HEK293 (cell line): ENCODE measurements around the gene CUL7.

Experiments
- ATF2 ChIP-seq: fragments of 450-650 bp; formaldehyde crosslinking; IDR thresholded peaks from 2 replicates; pipeline ENCODE4 v1.5.1; 2016; ENCODE audit warnings: missing biosample characterization, missing genetic modification characterization, low read depth
- EGR2 ChIP-seq: fragments of 450-650 bp; formaldehyde crosslinking; IDR thresholded peaks from 2 replicates; pipeline ENCODE4 v1.5.1; 2016; ENCODE audit warnings: low read depth, missing biosample characterization, missing genetic modification characterization
- ELK4 ChIP-seq: IDR thresholded peaks from 2 replicates; pipeline ENCODE4 v1.6.1; 2011; ENCODE audit warnings: mild to moderate bottlenecking, low read depth, low read length, borderline replicate concordance
- KLF7 ChIP-seq: fragments of 450-650 bp; formaldehyde crosslinking; IDR thresholded peaks from 2 replicates; pipeline ENCODE4 v1.5.1; 2016; ENCODE audit warnings: missing biosample characterization, missing genetic modification characterization, borderline replicate concordance
- PRDM4 ChIP-seq: fragments of 450-650 bp; formaldehyde crosslinking; IDR thresholded peaks from 2 replicates; pipeline ENCODE4 v1.5.1; 2017; ENCODE audit warnings: missing biosample characterization, missing genetic modification characterization
- REST ChIP-seq: fragments of 450-650 bp; formaldehyde crosslinking; IDR thresholded peaks from 2 replicates; pipeline ENCODE4 v1.5.1; 2016; ENCODE audit warnings: missing biosample characterization, missing genetic modification characterization
- ZBTB21 ChIP-seq: fragments of 450-650 bp; formaldehyde crosslinking; IDR thresholded peaks from 2 replicates; pipeline ENCODE4 v1.5.1; 2017; ENCODE audit warnings: missing biosample characterization, missing genetic modification characterization
- ZFP3 ChIP-seq: fragments of 450-650 bp; formaldehyde crosslinking; IDR thresholded peaks from 2 replicates; pipeline ENCODE4 v1.5.1; 2016; ENCODE audit warnings: low read depth, missing biosample characterization, missing genetic modification characterization
- ZNF132 ChIP-seq: fragments of 450-650 bp; formaldehyde crosslinking; IDR thresholded peaks from 2 replicates; pipeline ENCODE4 v1.5.1; 2017; ENCODE audit warnings: missing biosample characterization, missing genetic modification characterization, borderline replicate concordance
- ZNF133 ChIP-seq: fragments of 450-650 bp; formaldehyde crosslinking; IDR thresholded peaks from 2 replicates; pipeline ENCODE4 v1.5.1; 2016; ENCODE audit warnings: missing biosample characterization, missing genetic modification characterization
- ZNF211 ChIP-seq: fragments of 450-650 bp; formaldehyde crosslinking; IDR thresholded peaks from 2 replicates; pipeline ENCODE4 v1.5.1; 2016; ENCODE audit warnings: low read depth, missing biosample characterization, missing genetic modification characterization
- ZNF221 ChIP-seq: fragments of 450-650 bp; formaldehyde crosslinking; IDR thresholded peaks from 2 replicates; pipeline ENCODE4 v1.5.1; 2017; ENCODE audit warnings: missing biosample characterization, missing genetic modification characterization, borderline replicate concordance
- ZNF223 ChIP-seq: fragments of 450-650 bp; formaldehyde crosslinking; IDR thresholded peaks from 2 replicates; pipeline ENCODE4 v1.5.1; 2016; ENCODE audit warnings: missing biosample characterization, missing genetic modification characterization
- ZNF324 ChIP-seq: fragments of 450-650 bp; formaldehyde crosslinking; IDR thresholded peaks from 2 replicates; pipeline ENCODE4 v1.5.1; 2016; ENCODE audit warnings: missing biosample characterization, missing genetic modification characterization
- ZNF404 ChIP-seq: fragments of 450-650 bp; formaldehyde crosslinking; IDR thresholded peaks from 2 replicates; pipeline ENCODE4 v1.5.1; 2017; ENCODE audit warnings: missing biosample characterization, missing genetic modification characterization
- ZNF449 ChIP-seq: fragments of 450-650 bp; formaldehyde crosslinking; IDR thresholded peaks from 2 replicates; pipeline ENCODE4 v1.5.1; 2017; ENCODE audit warnings: missing biosample characterization, mild to moderate bottlenecking, missing genetic modification characterization, moderate library complexity
- ZNF513 ChIP-seq: fragments of 450-650 bp; IDR thresholded peaks from 2 replicates; pipeline ENCODE4 v1.5.1; 2018; ENCODE audit warnings: missing biosample characterization, missing genetic modification characterization
- ZNF561 ChIP-seq: fragments of 450-650 bp; IDR thresholded peaks from 2 replicates; pipeline ENCODE4 v1.5.1; 2018; ENCODE audit warnings: missing biosample characterization, missing genetic modification characterization, borderline replicate concordance
- ZNF580 ChIP-seq: fragments of 450-650 bp; formaldehyde crosslinking; IDR thresholded peaks from 2 replicates; pipeline ENCODE4 v1.5.1; 2016; ENCODE audit warnings: missing biosample characterization, missing genetic modification characterization
- ZNF610 ChIP-seq: fragments of 450-650 bp; formaldehyde crosslinking; IDR thresholded peaks from 2 replicates; pipeline ENCODE4 v1.5.1; 2016; ENCODE audit warnings: missing biosample characterization, missing genetic modification characterization, borderline replicate concordance
- ZNF658 ChIP-seq: fragments of 450-650 bp; formaldehyde crosslinking; IDR thresholded peaks from 2 replicates; pipeline ENCODE4; 2016; ENCODE audit warnings: missing biosample characterization, missing genetic modification characterization
- ZNF677 ChIP-seq: fragments of 450-650 bp; IDR thresholded peaks from 2 replicates; pipeline ENCODE4 v1.5.0; 2018; ENCODE audit warnings: missing biosample characterization, mild to moderate bottlenecking, missing genetic modification characterization, moderate library complexity
- ZNF843 ChIP-seq: fragments of 450-650 bp; formaldehyde crosslinking; IDR thresholded peaks from 2 replicates; pipeline ENCODE4 v1.5.1; 2016; ENCODE audit warnings: missing biosample characterization, missing genetic modification characterization
- ZSCAN30 ChIP-seq: fragments of 450-650 bp; IDR thresholded peaks from 2 replicates; pipeline ENCODE4 v1.5.1; 2018; ENCODE audit warnings: missing biosample characterization, mild to moderate bottlenecking, missing genetic modification characterization, moderate library complexity
- ZSCAN4 ChIP-seq: fragments of 450-650 bp; formaldehyde crosslinking; IDR thresholded peaks from 2 replicates; pipeline ENCODE4 v1.5.1; 2017; ENCODE audit warnings: missing biosample characterization, missing genetic modification characterization

CUL7 gene

GRCh38 chr6:43013843-43014433, 39.7 kb downstream of the CUL7 start, which contains the start of the genes KLHDC3 and MEA1 (continued):
- no peak for TF ChIP-seq ZNF223
- TF ChIP-seq ZNF132 (tag by site-specific recombination), result no peak
- TF ChIP-seq ZNF580 (tag by site-specific recombination), result no peak
- TF ChIP-seq ZSCAN4, result no peak
- TF ChIP-seq PRDM4 (tag by site-specific recombination), result no peak
- TF ChIP-seq ZNF133 (tag by site-specific recombination), result no peak
- peak; percentile 94 for TF ChIP-seq ZNF449 (tag by site-specific recombination)
- no peak for TF ChIP-seq ZNF211
- TF ChIP-seq ZNF658, result no peak
- TF ChIP-seq ELK4, result peak; percentile 46; the same call in 1 of the 2 replicates
- no peak for TF ChIP-seq ZNF677 (tag by site-specific recombination)
- TF ChIP-seq ZNF610 (tag by site-specific recombination), result no peak
- TF ChIP-seq ZNF513 (tag by site-specific recombination), result no peak
- TF ChIP-seq ZNF561 (tag by site-specific recombination), result no peak
- no peak for TF ChIP-seq KLF7 (tag by site-specific recombination)
- no peak for TF ChIP-seq ZNF404 (tag by site-specific recombination)
- TF ChIP-seq ZNF843 (tag by site-specific recombination), result no peak
- TF ChIP-seq REST, result no peak
- TF ChIP-seq ZNF324 (tag by site-specific recombination), result no peak
- no peak for TF ChIP-seq ZSCAN30
- TF ChIP-seq EGR2 (tag by site-specific recombination), result peak; percentile 58; the same call in 1 of the 2 replicates
- no peak for TF ChIP-seq ZBTB21 (tag by site-specific recombination)
- no peak for TF ChIP-seq ZNF221 (tag by site-specific recombination)
- no peak for TF ChIP-seq ZFP3 (tag by site-specific recombination)
- no peak for TF ChIP-seq ATF2 (tag by site-specific recombination)
